KOPT-K1 (cell line): ENCODE results near the gene CNOT1.
"Not testable (repeated sequence)": the region's sequence is repeated elsewhere in the genome, so short reads cannot be mapped to it uniquely, and the experiment has no call there.

Experiments
- H3K27ac ChIP-seq: fragments of 200-600 bp; sonication (generic); 2 replicates; pipeline ENCODE4 v1.5.1; 2016; ENCODE audit warnings: antibody characterized with exemption, mild to moderate bottlenecking, low read depth, low read length; ENCODE audit not compliant: poor library complexity, severe bottlenecking
- H3K36me3 ChIP-seq: fragments of 200-600 bp; sonication (generic); 2 replicates; pipeline ENCODE4 v1.5.1; 2017; ENCODE audit warnings: antibody characterized with exemption, mild to moderate bottlenecking, low read length, moderate library complexity; ENCODE audit not compliant: insufficient read depth
- H3K9me3 ChIP-seq: fragments of 200-600 bp; sonication (generic); 2 replicates; pipeline ENCODE4 v1.5.1; 2017; ENCODE audit warnings: antibody characterized with exemption, low read length, mild to moderate bottlenecking; ENCODE audit not compliant: insufficient read depth, poor library complexity, severe bottlenecking

CNOT1 gene

DNA sequence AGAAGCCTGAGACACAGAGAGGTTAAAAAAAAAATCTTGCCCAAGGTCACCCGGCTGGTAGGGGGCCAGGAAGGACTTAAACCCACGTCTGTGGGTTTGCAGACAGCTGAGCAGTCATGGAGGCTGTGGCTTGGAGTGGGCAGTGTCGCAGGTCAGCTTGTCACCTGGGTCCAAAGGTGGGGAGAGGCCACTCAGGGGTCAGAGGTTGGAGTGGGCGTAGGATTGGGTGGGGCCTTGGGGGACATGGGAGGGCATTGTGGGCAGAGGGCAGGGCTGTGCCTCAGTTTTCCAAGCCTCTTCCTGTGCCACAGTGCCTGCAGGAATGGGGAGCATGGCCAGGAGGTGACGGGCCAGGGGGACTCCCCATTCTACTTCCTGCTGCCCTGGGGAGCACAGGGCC is 131.7 kb downstream of the CNOT1 start:
- Histone ChIP-seq H3K27ac (no peak overlapping the region), H3K9me3 (no peaks in the 10 kb centered on the region), H3K36me3 (no peaks in the 10 kb centered on the region)

DNA sequence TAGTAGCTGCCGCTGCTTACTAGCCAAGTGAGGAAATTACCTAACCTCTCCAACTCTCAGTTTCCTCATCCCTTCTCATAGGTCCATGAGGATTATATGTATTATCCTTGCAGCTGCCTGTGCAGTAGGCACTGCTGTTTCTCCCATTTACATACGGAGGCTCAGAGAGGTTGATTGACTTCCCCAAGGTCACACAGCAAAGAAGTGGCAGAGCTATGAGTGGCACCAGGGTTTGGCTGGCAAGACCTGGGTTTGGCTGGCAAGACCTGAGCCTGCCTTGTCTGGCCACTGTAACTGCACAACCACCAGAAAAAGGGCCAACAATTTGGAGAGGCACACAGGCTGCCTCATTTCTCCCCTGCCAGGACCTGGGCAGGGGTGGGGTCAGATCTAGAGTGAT is 132.2 kb downstream of the CNOT1 start:
- no peak overlapping the region for H3K27ac ChIP-seq
- H3K36me3 ChIP-seq = no peaks in the 10 kb centered on the region
- no peaks in the 10 kb centered on the region for H3K9me3 ChIP-seq

DNA sequence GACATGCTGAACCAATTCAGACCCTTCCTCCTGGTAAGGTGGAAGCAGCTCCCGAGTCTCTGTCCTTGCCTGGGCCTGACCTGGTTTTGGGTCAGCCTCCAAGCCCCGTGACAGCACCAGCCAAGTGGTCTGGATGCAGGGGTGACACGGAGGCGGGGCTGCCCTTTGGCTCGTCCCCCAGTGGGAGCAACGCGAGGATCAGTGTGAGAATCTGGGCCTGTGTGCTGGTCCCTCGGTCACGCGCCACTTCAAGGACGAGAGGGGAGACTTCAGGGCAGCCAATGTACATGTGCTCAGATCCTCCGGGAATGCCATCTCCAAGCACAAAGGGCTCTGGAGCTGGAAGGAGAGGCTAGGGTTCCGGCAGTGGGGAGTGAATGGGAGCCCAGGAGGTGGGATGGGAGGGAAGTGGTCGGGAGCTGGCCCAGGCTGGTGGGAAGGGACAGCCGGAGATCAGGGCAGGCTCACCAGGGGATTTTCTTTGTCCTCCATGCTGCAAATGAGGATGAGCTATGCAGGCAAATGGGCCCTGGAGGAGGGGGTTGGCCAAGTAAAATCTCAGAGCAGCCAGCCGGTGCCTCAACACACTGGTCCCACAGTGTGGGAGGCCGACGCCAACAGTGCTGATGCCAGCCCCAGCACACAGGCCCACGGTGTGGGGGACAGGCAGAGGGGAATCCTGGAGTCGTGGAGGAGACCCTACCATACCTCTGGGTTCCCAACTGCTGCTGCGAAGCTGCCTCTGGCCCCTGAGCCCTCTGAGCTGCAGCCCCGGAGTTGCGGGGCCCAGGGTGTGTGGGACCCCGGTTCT is 133.9 kb downstream of the CNOT1 start:
- Histone ChIP-seq H3K27ac (no peak overlapping the region), H3K9me3 (no peaks in the 10 kb centered on the region), H3K36me3 (no peaks in the 10 kb centered on the region)

DNA sequence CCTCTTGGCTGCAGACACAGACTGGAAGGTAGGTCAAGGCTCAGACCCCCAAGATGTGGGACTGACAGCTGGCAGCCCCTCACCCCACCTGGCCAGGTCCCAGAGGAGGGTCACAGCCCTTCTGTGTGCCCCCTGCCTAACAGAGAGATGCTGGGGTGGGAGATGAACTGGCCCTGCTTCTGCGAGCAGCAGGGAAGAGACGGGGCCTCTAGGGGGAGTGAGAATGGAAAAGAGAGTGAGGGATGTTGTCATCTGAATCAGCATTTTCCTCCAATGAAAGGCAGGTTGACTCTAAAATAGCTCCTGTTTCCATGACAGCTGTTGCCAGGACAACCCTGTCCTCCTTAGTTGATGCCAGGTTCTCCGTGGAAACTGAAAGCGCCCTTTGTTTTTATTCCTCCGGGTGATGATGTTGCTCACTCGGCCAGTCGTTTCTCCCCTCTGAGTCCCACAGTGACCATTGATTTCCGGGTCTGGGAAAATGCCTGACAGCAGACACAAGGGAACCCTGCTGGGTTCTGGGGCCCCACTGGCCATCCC is 134.6 kb downstream of the CNOT1 start:
- H3K36me3 ChIP-seq = no peaks in the 10 kb centered on the region
- H3K9me3 ChIP-seq = no peaks in the 10 kb centered on the region
- H3K27ac ChIP-seq = no peak overlapping the region

DNA sequence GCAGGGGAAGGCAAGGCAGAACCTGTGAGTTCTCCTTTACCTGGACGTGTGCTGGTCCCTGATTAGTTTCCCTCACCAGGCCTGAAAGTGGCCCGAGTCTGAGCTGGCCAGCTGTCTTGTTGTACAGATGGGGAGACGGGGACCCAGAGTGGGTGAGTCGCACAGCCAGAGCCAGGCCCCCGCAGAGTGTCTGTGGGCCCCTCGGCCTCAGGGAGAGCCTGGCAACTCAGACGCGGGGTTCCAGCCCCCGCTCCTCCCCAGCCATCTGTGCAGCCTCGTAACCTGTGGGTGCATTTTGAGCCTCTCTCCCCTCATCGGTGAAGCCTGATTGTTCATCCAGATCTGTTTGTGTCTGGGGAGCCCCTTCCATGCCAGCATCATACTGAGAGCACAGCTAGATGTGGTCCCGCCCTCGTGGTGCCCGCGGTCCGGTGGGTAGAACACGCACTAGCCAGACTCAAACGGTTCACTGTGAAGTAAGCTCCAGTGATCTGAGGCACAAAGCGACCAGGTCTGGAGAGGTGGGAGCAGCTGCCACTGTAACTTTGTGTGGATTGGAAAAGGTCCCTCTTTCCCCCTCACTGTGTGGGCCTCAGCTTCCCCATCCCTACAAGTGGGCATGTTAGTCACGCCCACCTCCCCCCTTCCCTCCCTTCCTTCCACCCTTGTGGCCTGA is 135.7 kb downstream of the CNOT1 start:
- H3K27ac ChIP-seq = no peak overlapping the region
- no peaks in the 10 kb centered on the region for H3K36me3 ChIP-seq

DNA sequence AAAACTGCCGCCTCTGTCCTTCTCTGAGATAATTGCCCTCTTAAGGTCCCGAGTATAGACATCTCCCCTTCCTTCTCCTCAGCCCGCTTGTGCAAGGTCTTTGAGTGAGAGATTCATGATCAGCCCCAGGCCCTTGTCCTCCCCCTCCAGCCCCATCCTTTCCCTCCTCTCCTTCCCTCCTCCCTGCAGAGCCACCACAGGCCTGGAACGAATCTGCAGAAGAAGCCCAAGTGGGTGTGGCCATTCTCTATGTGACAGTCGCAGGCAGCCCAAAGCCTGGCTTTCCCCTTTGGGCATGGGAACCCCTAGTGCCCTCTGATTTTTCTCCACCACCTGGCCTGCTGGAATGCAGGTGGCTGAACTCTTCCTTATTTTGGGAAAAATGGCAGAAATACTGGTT is 136.9 kb downstream of the CNOT1 start:
- no peaks in the 10 kb centered on the region for H3K9me3 ChIP-seq
- H3K27ac ChIP-seq = no peak overlapping the region
- H3K36me3 ChIP-seq = no peaks in the 10 kb centered on the region

More for the DNA sequence above, 135.7 kb downstream of the CNOT1 start:
- no peaks in the 10 kb centered on the region for H3K9me3 ChIP-seq

DNA sequence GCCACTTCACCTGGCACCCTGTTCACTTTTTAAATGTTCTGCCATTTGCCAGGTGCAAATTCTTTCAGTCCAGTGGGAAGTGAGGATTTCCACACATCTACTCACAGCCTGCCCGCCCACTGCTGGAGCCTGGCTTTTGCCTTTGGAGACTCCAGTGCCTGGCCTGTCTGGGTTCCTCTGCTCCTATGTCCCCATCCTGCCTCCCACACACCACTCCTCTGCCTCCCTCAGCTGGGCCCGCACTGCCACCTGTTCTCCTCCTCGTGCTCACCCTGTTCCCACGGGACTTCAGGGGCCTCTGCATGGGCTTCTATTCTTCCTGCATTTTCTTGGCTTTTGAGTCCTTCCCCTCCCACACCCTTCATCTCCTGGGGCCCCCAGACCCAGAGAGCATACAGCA is 137.6 kb downstream of the CNOT1 start:
- Histone ChIP-seq H3K9me3 (no peaks in the 10 kb centered on the region), H3K36me3 (no peaks in the 10 kb centered on the region), H3K27ac (no peak overlapping the region)

DNA sequence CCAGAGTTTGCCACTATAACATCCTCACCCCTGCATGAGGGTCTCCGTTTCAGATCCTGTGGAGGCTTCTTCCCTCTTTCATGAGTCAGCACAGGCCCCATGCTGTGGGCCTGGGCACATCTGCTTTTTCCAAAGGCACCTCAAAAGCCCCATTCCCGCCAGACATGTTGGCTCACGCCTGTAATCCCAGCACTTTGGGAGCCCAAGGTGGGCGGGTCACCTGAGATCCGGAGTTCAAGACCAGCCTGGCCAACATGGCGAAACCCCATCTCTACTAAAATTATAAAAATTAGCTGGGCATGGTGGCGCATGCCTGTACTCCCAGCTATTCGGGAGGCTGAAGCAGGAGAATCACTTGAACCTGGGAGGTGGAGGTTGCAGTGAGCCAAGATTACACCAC is 139.1 kb downstream of the CNOT1 start:
- not testable (repeated sequence) for H3K36me3 ChIP-seq, H3K27ac ChIP-seq, H3K9me3 ChIP-seq

DNA sequence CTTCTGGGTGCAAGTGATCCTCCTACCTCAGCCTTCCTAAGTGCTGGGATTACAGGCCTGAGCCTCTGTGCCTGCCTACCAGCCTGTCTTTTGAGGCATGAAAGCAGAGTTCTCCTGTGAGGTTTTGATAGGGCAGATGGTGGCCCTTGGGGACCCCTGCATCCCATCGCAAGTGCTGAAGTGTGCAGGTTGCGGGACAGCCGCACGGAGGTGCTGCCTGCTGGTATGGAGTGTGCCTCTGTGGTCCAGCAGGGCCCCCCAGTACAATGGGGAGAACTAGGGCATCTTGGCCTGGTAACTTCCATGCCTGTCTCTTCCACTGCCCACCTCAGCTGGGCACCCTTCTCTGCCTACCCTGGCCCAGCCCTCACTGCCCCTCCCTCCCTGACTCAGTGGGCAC is 139.6 kb downstream of the CNOT1 start:
- no peaks in the 10 kb centered on the region for H3K9me3 ChIP-seq
- no peaks in the 10 kb centered on the region for H3K36me3 ChIP-seq
- H3K27ac ChIP-seq = no peak overlapping the region

DNA sequence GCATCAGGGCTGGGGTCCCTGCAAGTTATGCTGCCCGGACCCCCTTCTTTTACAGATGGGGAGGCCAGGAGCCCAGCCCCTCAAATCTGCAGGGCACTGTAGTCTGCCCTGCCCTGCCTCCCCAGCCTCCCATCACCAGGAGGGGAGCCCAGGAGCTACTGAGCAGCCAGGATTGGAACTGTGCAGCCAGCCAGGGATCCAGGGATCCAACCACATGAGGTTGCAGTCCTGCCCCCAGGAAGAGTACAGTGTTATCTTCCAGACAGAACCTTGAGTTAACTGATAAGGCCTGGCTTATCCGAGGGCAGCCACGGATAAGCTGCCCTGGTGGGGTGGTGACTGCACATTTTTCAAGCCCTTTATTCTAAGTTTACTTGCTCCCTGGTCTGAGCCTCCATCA is 141.1 kb downstream of the CNOT1 start:
- no peak overlapping the region for H3K27ac ChIP-seq
- H3K9me3 ChIP-seq = no peaks in the 10 kb centered on the region
- H3K36me3 ChIP-seq = no peaks in the 10 kb centered on the region

DNA sequence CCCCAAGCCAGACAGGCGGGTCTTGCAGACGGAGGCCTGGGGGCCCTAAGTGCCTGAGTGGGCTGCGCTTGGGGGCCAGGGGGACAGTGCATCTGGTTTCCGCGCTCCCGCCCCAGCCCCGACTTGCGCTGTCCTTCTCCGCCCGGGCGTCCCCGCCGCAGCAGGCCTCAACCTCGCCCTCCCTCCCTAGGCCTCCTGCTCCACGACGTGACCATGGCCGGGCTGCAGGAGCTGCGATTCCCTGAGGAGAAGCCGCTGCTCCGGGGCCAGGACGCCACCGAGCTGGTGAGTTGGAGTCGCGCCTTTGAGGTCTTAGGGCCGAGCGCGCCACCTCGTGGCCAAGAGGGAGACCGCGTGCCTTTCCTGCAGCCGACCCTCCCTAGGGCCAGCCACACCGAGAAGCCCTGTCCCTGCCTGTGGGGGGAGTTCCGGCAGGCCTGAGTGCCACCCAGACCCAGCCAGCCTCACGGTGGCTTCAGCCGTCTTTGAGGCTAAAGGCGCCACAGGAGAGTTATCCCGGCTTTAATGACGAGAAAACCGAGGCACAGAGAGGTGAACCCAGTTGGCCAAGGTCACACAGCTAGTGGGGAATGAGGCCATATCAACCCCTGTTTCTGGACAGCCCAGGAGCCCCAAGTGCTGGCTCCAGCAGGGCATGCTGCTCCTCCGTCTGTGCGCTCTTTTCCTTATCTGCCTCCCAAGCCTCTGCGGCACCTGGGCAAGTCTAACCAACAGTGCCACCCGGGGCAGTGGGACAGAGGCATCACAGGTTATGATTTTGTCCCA is 141.9 kb downstream of the CNOT1 start:
- Histone ChIP-seq H3K9me3 (no peaks in the 10 kb centered on the region), H3K36me3 (no peaks in the 10 kb centered on the region), H3K27ac (no peak overlapping the region)

DNA sequence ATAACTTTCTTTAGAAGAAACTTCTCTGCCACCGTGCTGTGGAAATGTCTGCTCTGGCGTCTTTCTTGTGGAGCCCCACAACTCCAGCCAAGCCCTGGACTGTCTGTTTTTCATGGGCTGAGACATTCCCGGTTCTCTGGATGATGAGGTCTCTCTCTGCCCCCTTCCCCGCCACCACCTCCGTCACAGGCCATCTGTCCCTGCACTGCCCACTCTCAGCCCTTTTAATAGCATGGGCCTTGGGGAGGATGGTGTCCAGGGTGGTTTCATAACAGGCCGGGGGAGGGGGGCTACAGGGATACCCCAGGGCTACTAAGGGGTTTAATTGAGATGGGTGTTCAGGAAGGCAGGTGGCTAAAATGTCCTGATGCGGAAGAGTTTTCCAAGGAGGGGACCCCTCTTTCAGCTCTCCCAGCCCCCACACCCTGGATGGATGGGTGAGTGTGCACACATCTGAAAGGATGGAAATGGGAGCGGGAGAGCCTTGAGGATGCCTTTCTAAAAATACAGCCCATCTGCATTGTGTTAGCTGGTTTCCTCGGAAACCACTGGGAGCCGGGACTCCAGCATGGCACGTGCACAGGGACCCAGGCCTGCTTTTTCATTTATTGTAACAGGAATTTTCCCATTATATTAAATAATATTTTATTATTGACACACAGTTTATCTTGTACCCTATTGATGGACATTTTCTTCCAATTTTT is 144.3 kb downstream of the CNOT1 start:
- Histone ChIP-seq H3K27ac (no peak overlapping the region), H3K9me3 (no peaks in the 10 kb centered on the region), H3K36me3 (no peaks in the 10 kb centered on the region)

DNA sequence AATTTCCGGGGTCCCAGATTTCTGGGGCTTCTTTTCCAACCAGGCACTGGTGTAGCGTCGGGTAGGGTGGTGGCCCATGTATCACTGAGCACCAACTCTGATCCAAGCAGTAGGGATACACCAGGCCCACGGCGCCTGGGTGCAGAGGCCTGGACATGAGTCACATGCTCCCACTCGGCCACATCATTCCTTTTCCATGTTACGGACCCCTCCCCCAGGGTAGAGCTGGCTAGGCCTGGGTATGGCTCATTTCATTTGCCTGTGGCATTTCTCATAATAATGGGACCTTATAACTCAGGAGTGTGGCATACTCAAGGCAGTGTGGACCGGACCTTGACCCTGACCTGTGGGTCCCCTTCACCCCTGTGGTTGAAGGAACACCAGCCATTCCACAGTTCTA is 147.7 kb downstream of the CNOT1 start:
- H3K36me3 ChIP-seq = no peaks in the 10 kb centered on the region
- no peak overlapping the region for H3K27ac ChIP-seq
- H3K9me3 ChIP-seq = no peaks in the 10 kb centered on the region

DNA sequence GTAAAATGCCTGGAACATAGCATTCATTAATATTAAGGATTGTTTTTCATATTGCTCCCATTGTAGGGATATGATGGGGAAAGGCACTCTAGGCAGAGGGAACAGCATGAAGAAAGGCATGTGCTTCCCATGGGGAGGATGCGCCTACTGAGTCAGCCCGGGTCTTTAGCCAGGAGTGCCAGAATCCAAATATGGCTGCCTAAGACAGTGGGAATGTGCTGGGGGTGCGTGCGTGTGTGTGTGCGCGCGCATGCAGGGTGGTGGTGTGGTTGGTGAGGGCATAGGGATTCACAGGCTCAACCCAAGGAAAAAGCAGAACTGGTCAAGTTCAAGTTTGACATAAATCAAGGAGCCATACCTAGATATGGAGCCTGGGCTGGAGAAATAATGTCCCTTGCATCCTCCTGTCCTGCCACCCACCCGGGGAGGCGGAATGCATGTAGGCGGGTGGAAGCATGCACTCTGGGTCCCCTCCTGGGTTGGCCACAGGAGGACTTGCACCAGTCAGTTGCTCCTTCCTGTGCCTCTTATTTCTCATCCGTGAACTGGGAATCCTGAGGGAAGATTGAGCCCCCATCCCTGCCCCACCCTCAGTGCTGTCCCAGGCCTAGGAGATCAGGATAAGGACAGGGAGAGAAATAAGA is 148.3 kb downstream of the CNOT1 start:
- H3K9me3 ChIP-seq = no peaks in the 10 kb centered on the region
- H3K27ac ChIP-seq = no peak overlapping the region
- no peaks in the 10 kb centered on the region for H3K36me3 ChIP-seq
